Trophoblast cell (in vitro differentiated cells and primary cell): ENCODE results near the gene RAB6B.

Experiments
- DNase-seq, 2 donors: peaks; one replicate each; pipeline ENCODE4 v3.0.0-alpha.2; 2016
- H2AFZ ChIP-seq: 2 replicates; pipeline ENCODE4 v1.6.1; 2013; ENCODE audit warnings: low read length, moderate library complexity, mild to moderate bottlenecking; ENCODE audit not compliant: insufficient read depth, poor library complexity
- H2AK5ac ChIP-seq: 2 replicates; pipeline ENCODE4 v1.6.1; 2013; ENCODE audit warnings: mild to moderate bottlenecking, low read length
- H2BK120ac ChIP-seq: 2 replicates; pipeline ENCODE4 v1.6.1; 2013; ENCODE audit warnings: low read length, mild to moderate bottlenecking, moderate library complexity; ENCODE audit not compliant: insufficient read depth, poor library complexity
- H2BK12ac ChIP-seq: 2 replicates; pipeline ENCODE4 v1.6.1; 2013; ENCODE audit warnings: mild to moderate bottlenecking, low read length, moderate library complexity
- H2BK5ac ChIP-seq: 2 replicates; pipeline ENCODE4 v1.6.1; 2013; ENCODE audit warnings: low read length, low read depth, moderate library complexity, mild to moderate bottlenecking; ENCODE audit not compliant: poor library complexity
- H3K14ac ChIP-seq: 2 replicates; pipeline ENCODE4 v1.6.1; 2013; ENCODE audit warnings: mild to moderate bottlenecking, low read length
- H3K18ac ChIP-seq: 2 replicates; pipeline ENCODE4 v1.6.1; 2013; ENCODE audit warnings: mild to moderate bottlenecking, low read length
- H3K23ac ChIP-seq: 2 replicates; pipeline ENCODE4 v1.6.1; 2013; ENCODE audit warnings: low read length
- H3K27ac ChIP-seq: 2 replicates; pipeline ENCODE4 v1.5.1; 2013; ENCODE audit warnings: low read depth, mild to moderate bottlenecking, inconsistent platforms, low read length, moderate library complexity
- H3K27me3 ChIP-seq: 2 replicates; pipeline ENCODE4 v1.6.1; 2013; ENCODE audit warnings: inconsistent platforms, mild to moderate bottlenecking, low read length, moderate library complexity; ENCODE audit not compliant: insufficient read depth
- H3K36me3 ChIP-seq, 2 experiments: 1 replicate in 1 of 2; 2 replicates in 1 of 2; pipeline ENCODE4 v1.6.1; 2013; ENCODE audit warnings: low read length in 2 of 2, mild to moderate bottlenecking in 2 of 2, moderate library complexity in 1 of 2; ENCODE audit not compliant: insufficient read depth in 2 of 2, control insufficient read depth in 1 of 2
- H3K4ac ChIP-seq: 2 replicates; pipeline ENCODE4 v1.6.1; 2013; ENCODE audit warnings: low read depth, mild to moderate bottlenecking, low read length, moderate library complexity
- H3K4me1 ChIP-seq, 2 experiments: 1 replicate in 1 of 2; 2 replicates in 1 of 2; pipeline ENCODE4 v1.6.1; 2013; ENCODE audit warnings: low read length in 2 of 2, mild to moderate bottlenecking in 2 of 2, moderate library complexity in 1 of 2; ENCODE audit not compliant: insufficient read depth in 2 of 2, control insufficient read depth in 1 of 2
- H3K4me2 ChIP-seq: 2 replicates; pipeline ENCODE4 v1.6.1; 2013; ENCODE audit warnings: inconsistent platforms, mild to moderate bottlenecking, low read length, moderate library complexity
- H3K4me3 ChIP-seq: 2 replicates; pipeline ENCODE4 v1.5.1; 2013; ENCODE audit warnings: mild to moderate bottlenecking, low read depth, low read length, inconsistent platforms
- H3K79me1 ChIP-seq: one replicate; pipeline ENCODE4 v1.6.1; 2013; ENCODE audit warnings: low read length
- H3K79me2 ChIP-seq: 2 replicates; pipeline ENCODE4 v1.6.1; 2013; ENCODE audit warnings: low read length, mild to moderate bottlenecking; ENCODE audit not compliant: control insufficient read depth, insufficient read depth, poor library complexity
- H3K9ac ChIP-seq: 2 replicates; pipeline ENCODE4 v1.6.1; 2013; ENCODE audit warnings: mild to moderate bottlenecking, low read length
- H3K9me3 ChIP-seq: 2 replicates; pipeline ENCODE4 v1.6.1; 2013; ENCODE audit warnings: low read depth, mild to moderate bottlenecking, control low read depth, inconsistent platforms, low read length; ENCODE audit not compliant: insufficient read depth
- H4K12ac ChIP-seq: 2 replicates; pipeline ENCODE4 v1.6.1; 2013; ENCODE audit warnings: low read depth, mild to moderate bottlenecking, low read length, moderate library complexity
- H4K8ac ChIP-seq: 2 replicates; pipeline ENCODE4 v1.6.1; 2013; ENCODE audit warnings: low read depth, mild to moderate bottlenecking, low read length, moderate library complexity
- H4K91ac ChIP-seq: one replicate; pipeline ENCODE4 v1.6.1; 2013; ENCODE audit warnings: low read depth, mild to moderate bottlenecking, low read length, moderate library complexity
- WGBS: extraction: QIAGEN DNeasy Blood & Tissue Kit; methylation state at CpG from one replicate; pipeline ENCODE4 v1.1.7; 2013; ENCODE audit warnings: missing lambda C conversion rate; ENCODE audit not compliant: insufficient read length, insufficient coverage; ENCODE audit errors: extremely low coverage; 5-methylcytosine and 5-hydroxymethylcytosine counted together

RAB6B gene

GRCh38 chr3:133853925-133854227 is 41.8 kb downstream of the RAB6B start:
- Histone ChIP-seq H3K9me3 (no peaks in the 10 kb centered on the region), H3K79me1 (no peaks in the 10 kb centered on the region), H3K18ac (no peak overlapping the region), H4K8ac (no peak overlapping the region), H4K91ac (no peak overlapping the region), H3K79me2 (no peaks in the 10 kb centered on the region), H4K12ac (no peak overlapping the region), H3K23ac (no peak overlapping the region), H2BK12ac (no peak overlapping the region), H3K14ac (no peak overlapping the region), H3K27ac (no peak overlapping the region), H2AFZ (no peak overlapping the region), H2BK5ac (no peak overlapping the region), H3K36me3 (no peaks in the 10 kb centered on the region), H2BK120ac (no peak overlapping the region), H3K9ac (no peak overlapping the region), H2AK5ac (no peak overlapping the region), H3K4me3 (no peak overlapping the region), H3K27me3 (no peaks in the 10 kb centered on the region), H3K4me2 (no peak overlapping the region), H3K4me1 (peaks cover 0 to 2% of the 10 kb centered on the region in 2 experiments), H3K4ac (no peak overlapping the region)
- DNase-seq, result no peak
- no CpG with 5 or more reads among the region's 2 CpGs for WGBS

DNA sequence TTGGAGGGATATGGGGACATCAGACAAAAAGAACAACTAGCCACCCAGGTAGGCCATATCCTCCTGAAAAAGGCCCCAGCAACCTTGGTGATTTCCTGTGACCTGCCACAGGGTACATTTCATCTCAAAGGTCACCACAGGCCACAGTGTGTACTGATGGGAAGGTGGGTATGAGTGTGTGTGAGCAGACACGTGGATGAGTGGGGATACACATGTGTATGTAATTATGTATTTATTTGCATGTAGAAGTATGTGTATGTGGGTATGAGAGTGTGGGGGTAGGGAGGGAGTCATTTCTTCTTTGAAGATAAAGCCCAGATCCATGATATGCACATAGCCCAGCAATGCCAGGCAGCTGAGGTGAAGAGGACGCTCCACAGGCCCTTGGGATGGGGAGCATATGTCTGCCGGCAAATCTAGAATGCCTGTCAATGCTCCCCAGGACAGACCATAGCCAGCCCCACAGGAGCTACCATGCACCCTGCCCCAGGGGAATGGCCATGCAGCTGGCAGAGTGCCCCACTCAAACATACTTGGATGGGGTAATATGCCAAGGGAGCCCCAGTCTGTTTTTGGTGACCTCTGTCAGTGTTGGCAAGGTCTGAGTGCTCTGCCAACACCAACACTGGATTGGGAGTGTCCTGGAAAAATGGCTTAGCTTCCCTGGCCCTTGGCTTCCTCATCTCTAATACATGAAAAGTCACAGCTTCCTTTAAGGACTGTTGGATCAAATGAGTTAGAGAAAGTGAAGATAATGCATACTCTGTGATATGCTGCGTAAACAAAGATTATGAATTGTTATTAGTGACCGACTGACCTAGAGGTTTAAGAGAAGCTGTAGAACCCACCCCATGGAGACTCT is 42.4 kb downstream of the RAB6B start:
- Histone ChIP-seq H3K18ac (no peak overlapping the region), H3K9me3 (no peaks in the 10 kb centered on the region)
- WGBS, result no CpG with 5 or more reads among the region's 5 CpGs

GRCh38 chr3:133851931-133852330 is 43.8 kb downstream of the RAB6B start:
- Histone ChIP-seq H3K4ac (no peak overlapping the region), H3K23ac (no peak overlapping the region), H3K9me3 (no peaks in the 10 kb centered on the region), H3K9ac (no peak overlapping the region), H3K79me1 (no peaks in the 10 kb centered on the region), H2BK12ac (no peak overlapping the region), H2AK5ac (no peak overlapping the region), H2BK5ac (no peak overlapping the region), H2AFZ (no peak overlapping the region), H3K4me3 (no peak overlapping the region), H3K4me1 (peaks cover 0 to 2% of the 10 kb centered on the region in 2 experiments), H4K91ac (no peak overlapping the region), H3K14ac (no peak overlapping the region), H3K4me2 (no peak overlapping the region), H2BK120ac (no peak overlapping the region), H3K79me2 (no peaks in the 10 kb centered on the region), H3K27ac (no peak overlapping the region), H3K18ac (no peak overlapping the region), H3K36me3 (no peaks in the 10 kb centered on the region), H4K12ac (no peak overlapping the region), H4K8ac (no peak overlapping the region), H3K27me3 (no peaks in the 10 kb centered on the region)
- DNase-seq, result no peak
- no CpG with 5 or more reads among the region's 8 CpGs for WGBS

More for the DNA sequence above, 42.4 kb downstream of the RAB6B start:
- H3K9ac ChIP-seq, result no peak overlapping the region
- H3K23ac ChIP-seq, result no peak overlapping the region
- H2BK5ac ChIP-seq, result no peak overlapping the region
- H2AFZ ChIP-seq, result no peak overlapping the region
- H3K14ac ChIP-seq, result no peak overlapping the region
- H4K12ac ChIP-seq, result no peak overlapping the region
- no peak overlapping the region for H3K4me3 ChIP-seq
- H3K36me3 ChIP-seq, result no peaks in the 10 kb centered on the region
- H3K4me1 ChIP-seq, result peaks cover 0 to 2% of the 10 kb centered on the region in 2 experiments
- no peak overlapping the region for H4K91ac ChIP-seq
- no peaks in the 10 kb centered on the region for H3K79me1 ChIP-seq
- no peak overlapping the region for H3K27ac ChIP-seq
- H2BK12ac ChIP-seq, result no peak overlapping the region
- DNase-seq, result no peak
- no peaks in the 10 kb centered on the region for H3K79me2 ChIP-seq
- H4K8ac ChIP-seq, result no peak overlapping the region
- no peaks in the 10 kb centered on the region for H3K27me3 ChIP-seq
- no peak overlapping the region for H3K4me2 ChIP-seq
- no peak overlapping the region for H2BK120ac ChIP-seq
- H2AK5ac ChIP-seq, result no peak overlapping the region
- no peak overlapping the region for H3K4ac ChIP-seq

- Histone ChIP-seq H3K9ac (no peak overlapping the region), H2AFZ (no peak overlapping the region), H3K4me3 (no peak overlapping the region), H3K36me3 (no peaks in the 10 kb centered on the region), H2BK5ac (no peak overlapping the region), H2AK5ac (no peak overlapping the region), H3K27me3 (no peaks in the 10 kb centered on the region), H3K4me2 (no peak overlapping the region), H3K4me1 (peaks cover 0 to 2% of the 10 kb centered on the region in 2 experiments), H3K79me2 (no peaks in the 10 kb centered on the region), H2BK12ac (no peak overlapping the region), H3K4ac (no peak overlapping the region), H4K12ac (no peak overlapping the region), H4K8ac (no peak overlapping the region), H3K18ac (no peak overlapping the region), H3K14ac (no peak overlapping the region), H3K27ac (no peak overlapping the region), H3K23ac (no peak overlapping the region), H3K9me3 (no peaks in the 10 kb centered on the region), H3K79me1 (no peaks in the 10 kb centered on the region), H4K91ac (no peak overlapping the region), H2BK120ac (no peak overlapping the region)
- no peak for DNase-seq
- WGBS, result no CpG with 5 or more reads among the region's 5 CpGs
These were observed 44.3 kb downstream of the RAB6B start for GRCh38 chr3:133851266-133851906.
